Measurements from ENCODE around the gene RPS6KA5. TPM values are rescaled to one million over a fixed set of nuclear protein-coding genes. Genes with fewer than 3 reads are reported as not detected.

The RPS6KA5 gene
- total RNA-seq, 1 experiment from 2014 or later = 3.8 TPM

DNA sequence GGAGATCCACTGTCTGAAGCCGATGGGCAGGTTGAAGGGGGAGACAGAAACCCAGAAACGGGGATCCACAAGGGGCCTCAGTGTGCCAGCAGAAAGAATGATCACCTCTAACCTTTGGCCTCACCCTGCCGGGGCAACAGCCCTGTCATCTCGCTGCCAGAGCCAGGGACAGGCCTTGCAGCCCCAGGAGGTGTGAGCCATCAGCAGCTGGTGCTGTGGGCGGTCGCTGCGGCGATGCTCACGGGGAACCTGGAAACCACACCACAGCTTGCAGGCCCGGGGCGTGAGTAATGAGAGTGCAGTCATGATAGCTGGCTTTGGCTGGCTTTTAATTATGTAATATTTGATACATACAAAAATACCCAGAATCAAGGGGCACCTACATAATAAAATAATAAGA, 239.5 kb downstream of the RPS6KA5 start:
- no peak overlapping the region for H3K4me3 Mint-ChIP-seq

More for the DNA sequence above, 239.5 kb downstream of the RPS6KA5 start:
- Histone ChIP-seq H2BK12ac (ENCODE audit: insufficient read length, low read depth, low read length) (no peak overlapping the region), H4K91ac (ENCODE audit: insufficient read length, low read depth, low read length) (no peak overlapping the region), H3T11ph (ENCODE audit: low read length) (no peak overlapping the region), H3K27me3 (ENCODE audit: insufficient read depth, low read length) (no peaks in the 10 kb centered on the region), H3K79me1 (ENCODE audit: insufficient read depth, low read depth, low read length, poor library complexity, severe bottlenecking) (no peaks in the 10 kb centered on the region), H3K27ac (ENCODE audit: insufficient read length, low read depth, low read length) (no peak overlapping the region), H3K4me1 (ENCODE audit: insufficient read depth, low read length) (no peaks in the 10 kb centered on the region), H3K79me2 (ENCODE audit: insufficient read depth, low read length) (no peaks in the 10 kb centered on the region), H3K56ac (ENCODE audit: insufficient read length, low read depth, low read length) (no peak overlapping the region), H2BK5ac (ENCODE audit: insufficient read length, low read length) (no peak overlapping the region), H2AFZ (ENCODE audit: low read length) (no peak overlapping the region), H3K9ac (ENCODE audit: extremely low read depth, insufficient read length, low read length) (no peak overlapping the region), H2AK5ac (ENCODE audit: insufficient read length, low read length) (no peak overlapping the region), H4K20me1 (ENCODE audit: control insufficient read depth, insufficient read depth, insufficient read length) (no peaks in the 10 kb centered on the region), H3K23me2 (ENCODE audit: insufficient read length, low read depth, low read length, poor library complexity, severe bottlenecking) (no peaks in the 10 kb centered on the region), H3K14ac (ENCODE audit: insufficient read depth, low read length) (no peak overlapping the region), H2BK15ac (ENCODE audit: low read depth, low read length) (no peak overlapping the region), H4K8ac (replicated peaks; ENCODE audit: insufficient read length, low read depth, low read length) (no peak overlapping the region), H3K4ac (ENCODE audit: low read depth, low read length) (no peak overlapping the region), H3K18ac (ENCODE audit: insufficient read length, low read depth, low read length) (no peak overlapping the region), H2BK20ac (ENCODE audit: low read depth, low read length, poor library complexity, severe bottlenecking) (no peak overlapping the region), H3K23ac (ENCODE audit: insufficient read length, low read depth, low read length) (no peak overlapping the region), H2BK120ac (ENCODE audit: low read depth, low read length, poor library complexity, severe bottlenecking) (no peak overlapping the region), H4K5ac (ENCODE audit: insufficient read length, low read depth, low read length) (no peak overlapping the region), H3K9me3 (ENCODE audit: control insufficient read depth, low read depth, low read length) (no peaks in the 10 kb centered on the region), H3K4me2 (ENCODE audit: insufficient read depth, insufficient read length, low read length) (no peak overlapping the region)
- TF ChIP-seq, protein P1, sequence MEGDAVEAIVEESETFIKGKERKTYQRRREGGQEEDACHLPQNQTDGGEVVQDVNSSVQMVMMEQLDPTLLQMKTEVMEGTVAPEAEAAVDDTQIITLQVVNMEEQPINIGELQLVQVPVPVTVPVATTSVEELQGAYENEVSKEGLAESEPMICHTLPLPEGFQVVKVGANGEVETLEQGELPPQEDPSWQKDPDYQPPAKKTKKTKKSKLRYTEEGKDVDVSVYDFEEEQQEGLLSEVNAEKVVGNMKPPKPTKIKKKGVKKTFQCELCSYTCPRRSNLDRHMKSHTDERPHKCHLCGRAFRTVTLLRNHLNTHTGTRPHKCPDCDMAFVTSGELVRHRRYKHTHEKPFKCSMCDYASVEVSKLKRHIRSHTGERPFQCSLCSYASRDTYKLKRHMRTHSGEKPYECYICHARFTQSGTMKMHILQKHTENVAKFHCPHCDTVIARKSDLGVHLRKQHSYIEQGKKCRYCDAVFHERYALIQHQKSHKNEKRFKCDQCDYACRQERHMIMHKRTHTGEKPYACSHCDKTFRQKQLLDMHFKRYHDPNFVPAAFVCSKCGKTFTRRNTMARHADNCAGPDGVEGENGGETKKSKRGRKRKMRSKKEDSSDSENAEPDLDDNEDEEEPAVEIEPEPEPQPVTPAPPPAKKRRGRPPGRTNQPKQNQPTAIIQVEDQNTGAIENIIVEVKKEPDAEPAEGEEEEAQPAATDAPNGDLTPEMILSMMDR (conservative IDR thresholded peaks at IDR 0.05) = no peak
- DNase-seq = no peak
- H3K36me3 Mint-ChIP-seq (ENCODE audit: insufficient read depth in 1 of 3, low read depth in 3 of 3) = peaks cover 7 to 15% (median 9%) of the 10 kb centered on the region in 3 experiments
- H3K9me3 Mint-ChIP-seq = peaks cover 30 to 38% of the 10 kb centered on the region in 2 experiments
- WGBS (ENCODE audit: extremely low coverage, insufficient read length, low lambda C conversion rate) = no CpG with 5 or more reads among the region's 11 CpGs
- H3K27me3 Mint-ChIP-seq (ENCODE audit: low read depth) = peaks cover 41% of the 10 kb centered on the region
- H3K27ac Mint-ChIP-seq = no peak overlapping the region
- H3K4me1 Mint-ChIP-seq = peaks cover 0 to 3% of the 10 kb centered on the region in 2 experiments; a peak in 1 of 4 replicates
